HCT116 (cell line): ENCODE measurements around the gene NALF2.

Experiments used
- CEBPB ChIP-seq: IDR thresholded peaks from 2 replicates; pipeline ENCODE4 v1.6.1; 2012; ENCODE audit warnings: low read depth
- EZH2 ChIP-seq: fragments of 200-600 bp; sonication (generic); IDR thresholded peaks from 2 replicates; pipeline ENCODE4 v1.6.1; 2017; ENCODE audit warnings: antibody characterized with exemption, mixed run types
- EZH2phosphoT487 ChIP-seq: fragments of 200-600 bp; IDR thresholded peaks from 2 replicates; pipeline ENCODE4 v1.6.1; 2018; ENCODE audit warnings: antibody characterized with exemption, borderline replicate concordance
- FOSL1 ChIP-seq: IDR thresholded peaks from 2 replicates; pipeline ENCODE4 v1.6.1; 2012; ENCODE audit warnings: low read depth
- JUND ChIP-seq: IDR thresholded peaks from 2 replicates; pipeline ENCODE4 v1.6.1; 2012
- POLR2A ChIP-seq: IDR thresholded peaks from 2 replicates; pipeline ENCODE4 v1.7.0; 2011; ENCODE audit warnings: borderline replicate concordance; ENCODE audit not compliant: insufficient read depth, insufficient read length; ENCODE audit errors: extremely low read depth
- SRF ChIP-seq: IDR thresholded peaks from 2 replicates; pipeline ENCODE4 v1.6.1; 2012; ENCODE audit warnings: low read depth
- TCF7L2 ChIP-seq: IDR thresholded peaks from 2 replicates; pipeline ENCODE4 v1.7.0; 2011; ENCODE audit warnings: borderline replicate concordance, inconsistent platforms; ENCODE audit not compliant: insufficient read depth, insufficient read length; ENCODE audit errors: extremely low read depth
- YY1 ChIP-seq: IDR thresholded peaks from 2 replicates; pipeline ENCODE4 v1.6.1; 2011; ENCODE audit warnings: low read length, low read depth, moderate library complexity, mild to moderate bottlenecking; ENCODE audit not compliant: insufficient replicate concordance; ENCODE audit errors: extremely low read depth
- ZNF274 ChIP-seq: fragments of 200-500 bp; sonication (Bioruptor generic); IDR thresholded peaks from 2 replicates; pipeline ENCODE4 v1.6.1; 2014; ENCODE audit warnings: mild to moderate bottlenecking, low read depth, low read length, inconsistent platforms
- TF ChIP-seq, protein P1 (sequence below): IDR thresholded peaks from 2 replicates; pipeline ENCODE4 v1.6.1; 2012
- TF ChIP-seq, protein P2 (sequence below), 3 experiments: fragments of 200-600 bp in 1 of 3; sonication (generic) in 1 of 3; IDR thresholded peaks in 2 of 3; conservative IDR thresholded peaks in 1 of 3; 2 replicates each; pipeline ENCODE4 v1.5.1; 2012 to 2017; ENCODE audit warnings: low read depth in 2 of 3, low read length in 2 of 3, antibody characterized with exemption in 1 of 3, borderline replicate concordance in 1 of 3, control low read depth in 1 of 3, mild to moderate bottlenecking in 1 of 3, mixed read lengths in 1 of 3, mixed run types in 1 of 3, moderate library complexity in 1 of 3; ENCODE audit not compliant: insufficient read depth in 1 of 3

DNA sequence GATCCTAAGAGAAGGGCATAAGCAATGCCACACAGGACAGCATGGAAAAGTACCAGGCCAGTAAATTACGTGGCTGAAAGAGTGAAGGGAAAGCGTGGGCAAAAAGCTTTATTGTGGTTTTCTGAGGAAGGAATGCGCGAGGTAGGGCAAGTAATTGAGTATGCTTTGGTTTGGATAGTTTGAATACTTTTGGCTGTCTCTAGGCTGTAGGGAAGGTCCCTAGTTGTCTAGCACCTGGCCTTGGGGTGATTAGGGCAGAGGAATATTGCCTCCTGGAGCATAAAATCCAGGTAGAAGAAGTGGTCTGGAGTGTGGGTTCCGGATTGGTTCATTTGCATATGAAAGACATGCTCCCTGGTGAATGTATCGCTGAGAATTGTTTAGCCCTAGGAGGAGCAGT lies 46.4 kb upstream of the NALF2 start:
- TF ChIP-seq YY1 = no peak
- TF ChIP-seq, protein P1, sequence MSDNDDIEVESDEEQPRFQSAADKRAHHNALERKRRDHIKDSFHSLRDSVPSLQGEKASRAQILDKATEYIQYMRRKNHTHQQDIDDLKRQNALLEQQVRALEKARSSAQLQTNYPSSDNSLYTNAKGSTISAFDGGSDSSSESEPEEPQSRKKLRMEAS = no peak
- TF ChIP-seq ZNF274 = no peak
- no peak for TF ChIP-seq POLR2A
- no peak for TF ChIP-seq JUND
- no peak for TF ChIP-seq FOSL1
- TF ChIP-seq, protein P2, sequence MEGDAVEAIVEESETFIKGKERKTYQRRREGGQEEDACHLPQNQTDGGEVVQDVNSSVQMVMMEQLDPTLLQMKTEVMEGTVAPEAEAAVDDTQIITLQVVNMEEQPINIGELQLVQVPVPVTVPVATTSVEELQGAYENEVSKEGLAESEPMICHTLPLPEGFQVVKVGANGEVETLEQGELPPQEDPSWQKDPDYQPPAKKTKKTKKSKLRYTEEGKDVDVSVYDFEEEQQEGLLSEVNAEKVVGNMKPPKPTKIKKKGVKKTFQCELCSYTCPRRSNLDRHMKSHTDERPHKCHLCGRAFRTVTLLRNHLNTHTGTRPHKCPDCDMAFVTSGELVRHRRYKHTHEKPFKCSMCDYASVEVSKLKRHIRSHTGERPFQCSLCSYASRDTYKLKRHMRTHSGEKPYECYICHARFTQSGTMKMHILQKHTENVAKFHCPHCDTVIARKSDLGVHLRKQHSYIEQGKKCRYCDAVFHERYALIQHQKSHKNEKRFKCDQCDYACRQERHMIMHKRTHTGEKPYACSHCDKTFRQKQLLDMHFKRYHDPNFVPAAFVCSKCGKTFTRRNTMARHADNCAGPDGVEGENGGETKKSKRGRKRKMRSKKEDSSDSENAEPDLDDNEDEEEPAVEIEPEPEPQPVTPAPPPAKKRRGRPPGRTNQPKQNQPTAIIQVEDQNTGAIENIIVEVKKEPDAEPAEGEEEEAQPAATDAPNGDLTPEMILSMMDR (IDR thresholded peaks at IDR 0.05 in 2 of 3, conservative IDR thresholded peaks at IDR 0.05 in 1 of 3; ENCODE audit: borderline replicate concordance in 1 of 3, insufficient read depth in 1 of 3, low read depth in 2 of 3, low read length in 2 of 3) = no peak
- no peak for TF ChIP-seq EZH2phosphoT487
- no peak for TF ChIP-seq SRF
- no peak for TF ChIP-seq CEBPB
- TF ChIP-seq TCF7L2 = no peak
- no peak for TF ChIP-seq EZH2
